Ovary (tissue), 9 donors: ENCODE data around the gene DNAI1. TPM values are rescaled to one million over a fixed set of nuclear protein-coding genes. Genes with fewer than 3 reads are reported as not detected.

Source experiments
- DNase-seq, 5 donors: peaks; one replicate each; pipeline ENCODE4 v3.0.0-alpha.2; 2019 to 2020
- H3K27ac ChIP-seq, 2 donors: fragments of 200-600 bp; one replicate each; pipeline versions ENCODE4 v1.5.1 to v1.8.0; 2019 to 2022
- H3K27me3 ChIP-seq: fragments of 200-600 bp; one replicate; pipeline ENCODE4 v1.8.0; 2022
- H3K36me3 ChIP-seq: fragments of 200-600 bp; sonication (generic); one replicate; pipeline ENCODE4 v1.5.1; 2019
- H3K4me1 ChIP-seq: one replicate; pipeline ENCODE4 v1.8.1; 2013; ENCODE audit warnings: mild to moderate bottlenecking, moderate library complexity; ENCODE audit not compliant: insufficient read depth
- H3K4me3 ChIP-seq: fragments of 200-600 bp; sonication (generic); one replicate; pipeline ENCODE4 v1.5.1; 2017
- H3K9me3 ChIP-seq, 2 donors: fragments of 200-600 bp in 1 of 2; sonication (generic) in 1 of 2; one replicate each; pipeline versions ENCODE4 v1.5.1 to v1.8.1; 2013 to 2019; ENCODE audit warnings: mild to moderate bottlenecking in 1 of 2, moderate library complexity in 1 of 2
- CTCF ChIP-seq, 3 donors: fragments of 450-650 bp in 2 of 3; fragments of 200-600 bp in 1 of 3; IDR thresholded peaks; one replicate each; pipeline versions ENCODE4 v1.5.1 to v1.8.0; 2016 to 2022; ENCODE audit warnings: antibody characterized with exemption in 3 of 3, mild to moderate bottlenecking in 1 of 3
- EP300 ChIP-seq: sonication (generic); formaldehyde crosslinking; IDR thresholded peaks from one replicate; pipeline ENCODE4 v1.6.1; 2017; ENCODE audit warnings: antibody characterized with exemption
- POLR2A ChIP-seq: fragments of 450-650 bp; IDR thresholded peaks from one replicate; pipeline ENCODE4 v1.6.1; 2017; ENCODE audit warnings: antibody characterized with exemption, mild to moderate bottlenecking, moderate library complexity
- WGBS, 3 donors: extraction: QIAGEN DNeasy Blood & Tissue Kit in 1 of 3; methylation state at CpG; one replicate each; pipeline versions ENCODE4 v1.1.5 to v1.1.7; 2013 to 2017; 5-methylcytosine and 5-hydroxymethylcytosine counted together
- intact Hi-C, 4 donors: fragments of 100-400 bp; cut with DNase I; formaldehyde crosslinking; loops; one replicate each; pipeline versions ENCODE4 v1.11.0 to v1.15.1; 2022 to 2023
- polyA plus RNA-seq, 2 donors: library from polyadenylated mRNA; stranded (reverse); fragments of 200-250 nt in 1 of 2; fragments of 350-450 nt in 1 of 2; fragmentation: Illumina TruSeq in 1 of 2; extraction: RNeasy Lipid Tissue Mini Kit (QIAGEN cat#74804) in 1 of 2; gene quantifications; one replicate each; pipeline ENCODE4 v1.2.3, GENCODE V29; 2013 to 2014
- total RNA-seq, 7 donors: library from RNA; depleted of rRNA in 2 of 7; stranded (reverse); fragments of >200 nt in 2 of 7; fragmentation: NEBNext Ultra II Directional in 3 of 7; extraction: Animal tissue kit (Norgen Biotek cat#: 25700) in 3 of 7; gene quantifications; one replicate each; pipeline versions ENCODE4 v1.1.0 to v1.2.4, GENCODE V29; 2016 to 2023
- donor health status: DM: no; HTN: no; CAD: no; lungs with moderate emphysema.
- donor health status: DM: no; HTN: no; CAD: no.
- donor health status: Bipolar disorder and iron deficiency.
- donor health status: DM: yes; HTN: yes; CAD: no.
- donor health status: DM: no; HTN: no; CAD: no.
- donor health status: DM: yes; HTN: yes; CAD: no.

Gene DNAI1
- total and polyA plus RNA-seq, 9 donors: 0.10 to 26.1 (median 1.9) TPM; not detected in 3

- Histone ChIP-seq H3K27ac (no peak overlapping the region), H3K4me3 (no peak overlapping the region), H3K36me3 (no peaks in the 10 kb centered on the region), H3K4me1 (no peaks in the 10 kb centered on the region), H3K9me3 (no peaks in the 10 kb centered on the region), H3K27me3 (no peaks in the 10 kb centered on the region)
- no peak for DNase-seq
- TF ChIP-seq CTCF (IDR thresholded peaks at IDR 0.05) (no peak), POLR2A (no peak), EP300 (no peak)
- 75 to 82% (median 81%) methylated on average over 7 of the region's 7 CpGs for WGBS, 3 donors
- intact Hi-C loops: loop anchor here in 1 of 4 donors (5.0 kb wide), 1 partner anchor 46 kb away; no protein-coding TSS in a partner anchor
These were observed 87.7 kb downstream of the DNAI1 start for GRCh38 chr9:34546102-34546833.

- Histone ChIP-seq H3K27me3 (no peaks in the 10 kb centered on the region), H3K27ac (no peak overlapping the region)
- WGBS, 3 donors: 53 to 61% (median 54%) methylated on average over 16 of the region's 16 CpGs
These were observed 88.5 kb downstream of the DNAI1 start for GRCh38 chr9:34546834-34547827.

GRCh38 chr9:34547960-34548611, 89.5 kb downstream of the DNAI1 start:
- Histone ChIP-seq H3K36me3 (no peaks in the 10 kb centered on the region), H3K27me3 (no peaks in the 10 kb centered on the region), H3K9me3 (no peaks in the 10 kb centered on the region), H3K4me1 (no peaks in the 10 kb centered on the region), H3K27ac (no peak overlapping the region), H3K4me3 (no peak overlapping the region)
- peak; percentile 64 to 87 (median 75) for DNase-seq
- WGBS, 3 donors: 8 to 11% (median 10%) methylated on average over 13 of the region's 13 CpGs
- no peak for TF ChIP-seq POLR2A
- peak; percentile 37 to 79 (median 63) for TF ChIP-seq CTCF (IDR thresholded peaks at IDR 0.05)
- no peak for TF ChIP-seq EP300
- intact Hi-C loops: loop anchor here (2.0 to 5.0 kb wide), 3 partner anchors 43 to 45 kb away; no protein-coding TSS in a partner anchor

More at GRCh38 chr9:34546834-34547827, 88.5 kb downstream of the DNAI1 start:
- intact Hi-C loops: loop anchor here in 1 of 4 donors (5.0 kb wide), 1 partner anchor 45 kb away; no protein-coding TSS in a partner anchor
- peak in 2 of 5 donors; percentile 42 to 65 for DNase-seq
- Histone ChIP-seq H3K4me3 (no peak overlapping the region), H3K36me3 (no peaks in the 10 kb centered on the region), H3K4me1 (no peaks in the 10 kb centered on the region), H3K9me3 (no peaks in the 10 kb centered on the region)
- TF ChIP-seq CTCF (IDR thresholded peaks at IDR 0.05) (peak in 1 of 3 donors; percentile 35), EP300 (no peak)

- Histone ChIP-seq H3K36me3 (no peaks in the 10 kb centered on the region), H3K27me3 (no peaks in the 10 kb centered on the region), H3K4me3 (no peak overlapping the region), H3K27ac (no peak overlapping the region), H3K4me1 (no peaks in the 10 kb centered on the region), H3K9me3 (no peaks in the 10 kb centered on the region)
- TF ChIP-seq EP300 (no peak), POLR2A (no peak), CTCF (IDR thresholded peaks at IDR 0.05) (no peak)
- WGBS, 3 donors: 88 to 95% (median 89%) methylated on average over 5 of the region's 5 CpGs
- intact Hi-C loops: loop anchor here (2.0 to 5.0 kb wide), 3 partner anchors 41 to 43 kb away; no protein-coding TSS in a partner anchor
- no peak for DNase-seq
These were observed 90.8 kb downstream of the DNAI1 start for GRCh38 chr9:34549407-34549732.
